HEK293 (cell line): ENCODE measurements around the gene CYP24A1.
A peak's percentile ranks its signal among the peaks of the same experiment; 100 is the strongest.

Experiments used
- MEIS1 ChIP-seq: sonication (generic); formaldehyde crosslinking; IDR thresholded peaks from 2 replicates; pipeline ENCODE4 v1.8.1; 2022; ENCODE audit warnings: missing genetic modification reagents, mild to moderate bottlenecking, borderline replicate concordance
- PRDM1 ChIP-seq: fragments of 450-650 bp; formaldehyde crosslinking; IDR thresholded peaks from 2 replicates; pipeline ENCODE4; 2016; ENCODE audit warnings: missing biosample characterization, missing genetic modification characterization
- RBAK ChIP-seq: fragments of 450-650 bp; formaldehyde crosslinking; IDR thresholded peaks from 2 replicates; pipeline ENCODE4 v1.5.1; 2016; ENCODE audit warnings: missing biosample characterization, missing genetic modification characterization
- SETDB1 ChIP-seq: IDR thresholded peaks from one replicate; pipeline ENCODE4 v1.6.1; 2017; ENCODE audit warnings: mild to moderate bottlenecking, low read length, moderate library complexity, mixed read lengths; ENCODE audit not compliant: insufficient read length
- SP3 ChIP-seq: fragments of 450-650 bp; formaldehyde crosslinking; IDR thresholded peaks from 2 replicates; pipeline ENCODE4 v1.5.1; 2016; ENCODE audit warnings: missing biosample characterization, missing genetic modification characterization
- TRIM28 ChIP-seq: IDR thresholded peaks from 2 replicates; pipeline ENCODE4 v1.6.1; 2011; ENCODE audit warnings: low read length, control low read depth, borderline replicate concordance
- ZBTB8A ChIP-seq: fragments of 450-650 bp; formaldehyde crosslinking; IDR thresholded peaks from 2 replicates; pipeline ENCODE4 v1.5.1; 2016; ENCODE audit warnings: missing biosample characterization, missing genetic modification characterization
- ZFP41 ChIP-seq: fragments of 450-650 bp; formaldehyde crosslinking; IDR thresholded peaks from 2 replicates; pipeline ENCODE4 v1.5.1; 2016; ENCODE audit warnings: missing biosample characterization, missing genetic modification characterization, borderline replicate concordance
- ZNF155 ChIP-seq: fragments of 450-650 bp; formaldehyde crosslinking; IDR thresholded peaks from 2 replicates; pipeline ENCODE4 v1.5.1; 2016; ENCODE audit warnings: missing biosample characterization, missing genetic modification characterization
- ZNF175 ChIP-seq: fragments of 450-650 bp; formaldehyde crosslinking; IDR thresholded peaks from 2 replicates; pipeline ENCODE4 v1.5.1; 2016; ENCODE audit warnings: missing biosample characterization, missing genetic modification characterization
- ZNF2 ChIP-seq: fragments of 450-650 bp; formaldehyde crosslinking; IDR thresholded peaks from 2 replicates; pipeline ENCODE4 v1.5.1; 2016; ENCODE audit warnings: missing biosample characterization, missing genetic modification characterization
- ZNF274 ChIP-seq, 2 experiments: fragments of 200-500 bp in 1 of 2; fragments of 450-650 bp in 1 of 2; sonication (Bioruptor generic) in 1 of 2; formaldehyde crosslinking in 1 of 2; IDR thresholded peaks; 2 replicates each; pipeline versions ENCODE4 v1.5.1 to v1.6.1; 2014 to 2016; ENCODE audit warnings: borderline replicate concordance in 1 of 2, inconsistent platforms in 1 of 2, low read length in 1 of 2, missing biosample characterization in 1 of 2, missing genetic modification characterization in 1 of 2
- ZNF324 ChIP-seq: fragments of 450-650 bp; formaldehyde crosslinking; IDR thresholded peaks from 2 replicates; pipeline ENCODE4 v1.5.1; 2016; ENCODE audit warnings: missing biosample characterization, missing genetic modification characterization
- ZNF404 ChIP-seq: fragments of 450-650 bp; formaldehyde crosslinking; IDR thresholded peaks from 2 replicates; pipeline ENCODE4 v1.5.1; 2017; ENCODE audit warnings: missing biosample characterization, missing genetic modification characterization
- ZNF510 ChIP-seq: fragments of 450-650 bp; formaldehyde crosslinking; IDR thresholded peaks from 2 replicates; pipeline ENCODE4 v1.5.1; 2018; ENCODE audit warnings: mild to moderate bottlenecking, missing genetic modification characterization, missing biosample characterization; ENCODE audit not compliant: insufficient replicate concordance
- ZNF555 ChIP-seq: fragments of 450-650 bp; formaldehyde crosslinking; conservative IDR thresholded peaks from 2 replicates; pipeline ENCODE4 v1.5.1; 2017; ENCODE audit warnings: missing biosample characterization, mild to moderate bottlenecking, missing genetic modification characterization, inconsistent platforms
- ZNF626 ChIP-seq: fragments of 450-650 bp; sonication (Bioruptor Pico); formaldehyde crosslinking; IDR thresholded peaks from 2 replicates; pipeline ENCODE4 v1.5.1; 2018; ENCODE audit warnings: missing biosample characterization, missing genetic modification characterization, inconsistent platforms
- ZNF654 ChIP-seq: fragments of 450-650 bp; formaldehyde crosslinking; IDR thresholded peaks from 2 replicates; pipeline ENCODE4 v1.5.1; 2016; ENCODE audit warnings: low read depth, missing biosample characterization, missing genetic modification characterization
- ZNF747 ChIP-seq: fragments of 450-650 bp; formaldehyde crosslinking; IDR thresholded peaks from 2 replicates; pipeline ENCODE4 v1.5.1; 2016; ENCODE audit warnings: missing biosample characterization, missing genetic modification characterization
- ZSCAN23 ChIP-seq: fragments of 450-650 bp; formaldehyde crosslinking; IDR thresholded peaks from 2 replicates; pipeline ENCODE4 v1.5.1; 2016; ENCODE audit warnings: missing biosample characterization, missing genetic modification characterization
- TF ChIP-seq, protein P1 (sequence below): fragments of 450-650 bp; formaldehyde crosslinking; IDR thresholded peaks from 2 replicates; pipeline ENCODE4 v1.5.1; 2016; ENCODE audit warnings: missing biosample characterization, missing genetic modification characterization
- TF ChIP-seq, protein P2 (sequence below): fragments of 450-650 bp; formaldehyde crosslinking; IDR thresholded peaks from 2 replicates; pipeline ENCODE4 v1.5.1; 2016; ENCODE audit warnings: missing biosample characterization, missing genetic modification characterization
- TF ChIP-seq, protein P3 (sequence below): fragments of 450-650 bp; formaldehyde crosslinking; IDR thresholded peaks from 2 replicates; pipeline ENCODE4 v1.5.1; 2016; ENCODE audit warnings: missing biosample characterization, missing genetic modification characterization
- TF ChIP-seq, protein P4 (sequence below): fragments of 450-650 bp; formaldehyde crosslinking; IDR thresholded peaks from 2 replicates; pipeline ENCODE4 v1.5.1; 2016; ENCODE audit warnings: missing biosample characterization, missing genetic modification characterization
- TF ChIP-seq, protein P5 (sequence below): fragments of 450-650 bp; formaldehyde crosslinking; IDR thresholded peaks from 2 replicates; pipeline ENCODE4 v1.5.1; 2016; ENCODE audit warnings: missing biosample characterization, missing genetic modification characterization, low read depth
- TF ChIP-seq, protein P6 (sequence below): fragments of 450-650 bp; formaldehyde crosslinking; IDR thresholded peaks from 2 replicates; pipeline ENCODE4 v1.5.1; 2016; ENCODE audit warnings: missing biosample characterization, missing genetic modification characterization

CYP24A1 gene

DNA sequence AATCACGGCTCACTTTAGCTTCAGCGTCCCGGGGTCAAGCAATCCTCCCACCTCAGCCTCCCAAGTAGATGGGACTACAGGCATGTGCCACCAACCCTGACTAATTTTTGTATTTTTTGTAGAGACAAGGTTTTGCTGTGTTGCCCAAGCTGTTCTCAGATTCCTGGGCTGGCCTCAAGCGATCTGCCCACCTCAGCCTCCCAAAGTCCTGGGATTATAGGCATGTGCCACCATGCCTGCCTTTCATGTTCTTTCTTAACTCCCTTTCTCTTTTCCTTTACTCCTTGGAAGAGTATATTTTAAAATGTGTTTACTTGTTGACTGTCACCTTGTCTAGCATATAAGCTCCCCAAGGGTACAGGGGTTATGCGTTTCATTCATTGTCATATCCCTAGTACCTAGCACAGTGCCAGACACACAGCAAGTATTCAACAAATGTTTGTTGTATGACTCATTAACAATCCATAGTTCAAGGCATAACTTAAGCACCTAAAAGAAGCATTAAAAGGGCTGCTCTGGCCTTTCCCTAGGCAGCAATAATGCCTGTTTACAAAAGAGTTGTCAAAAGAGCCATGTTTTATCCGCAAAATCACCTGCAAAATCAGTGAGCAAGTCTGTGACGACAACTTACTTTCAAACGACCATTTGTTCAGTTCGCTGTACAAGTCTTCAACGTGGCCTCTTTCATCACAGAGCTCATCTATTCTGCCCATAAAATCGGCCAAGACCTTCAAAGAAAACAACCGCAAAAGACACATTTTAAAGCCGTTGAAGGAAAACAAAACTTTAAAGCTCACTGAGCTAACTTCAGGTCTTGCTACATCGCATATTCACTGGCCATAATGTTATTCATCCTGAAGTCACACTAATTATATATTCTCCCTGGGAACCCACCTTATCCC, 4.6 kb downstream of the CYP24A1 start (continued):
- no peak for TF ChIP-seq ZNF555
- TF ChIP-seq ZNF274 (IDR thresholded peaks at IDR 0.05; ENCODE audit: low read length), result no peak
- no peak for TF ChIP-seq ZNF274 (tag by site-specific recombination; IDR thresholded peaks at IDR 0.05; ENCODE audit: borderline replicate concordance)
- no peak for TF ChIP-seq RBAK (tag by site-specific recombination)
- TF ChIP-seq ZNF175 (tag by site-specific recombination), result no peak
- TF ChIP-seq ZNF626 (tag by site-specific recombination), result no peak
- no peak for TF ChIP-seq ZNF2 (tag by site-specific recombination)
- no peak for TF ChIP-seq ZNF155 (tag by site-specific recombination)
- no peak for TF ChIP-seq ZNF747 (tag by site-specific recombination)
- TF ChIP-seq SETDB1, result no peak
- TF ChIP-seq TRIM28, result no peak
- no peak for TF ChIP-seq ZNF510 (tag by site-specific recombination)
- no peak for TF ChIP-seq ZSCAN23 (tag by site-specific recombination)
- TF ChIP-seq, protein P1, sequence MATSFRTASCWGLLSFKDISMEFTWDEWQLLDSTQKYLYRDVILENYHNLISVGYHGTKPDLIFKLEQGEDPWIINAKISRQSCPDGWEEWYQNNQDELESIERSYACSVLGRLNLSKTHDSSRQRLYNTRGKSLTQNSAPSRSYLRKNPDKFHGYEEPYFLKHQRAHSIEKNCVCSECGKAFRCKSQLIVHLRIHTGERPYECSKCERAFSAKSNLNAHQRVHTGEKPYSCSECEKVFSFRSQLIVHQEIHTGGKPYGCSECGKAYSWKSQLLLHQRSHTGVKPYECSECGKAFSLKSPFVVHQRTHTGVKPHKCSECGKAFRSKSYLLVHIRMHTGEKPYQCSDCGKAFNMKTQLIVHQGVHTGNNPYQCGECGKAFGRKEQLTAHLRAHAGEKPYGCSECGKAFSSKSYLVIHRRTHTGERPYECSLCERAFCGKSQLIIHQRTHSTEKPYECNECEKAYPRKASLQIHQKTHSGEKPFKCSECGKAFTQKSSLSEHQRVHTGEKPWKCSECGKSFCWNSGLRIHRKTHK (tag by site-specific recombination), result no peak
- TF ChIP-seq, protein P2, sequence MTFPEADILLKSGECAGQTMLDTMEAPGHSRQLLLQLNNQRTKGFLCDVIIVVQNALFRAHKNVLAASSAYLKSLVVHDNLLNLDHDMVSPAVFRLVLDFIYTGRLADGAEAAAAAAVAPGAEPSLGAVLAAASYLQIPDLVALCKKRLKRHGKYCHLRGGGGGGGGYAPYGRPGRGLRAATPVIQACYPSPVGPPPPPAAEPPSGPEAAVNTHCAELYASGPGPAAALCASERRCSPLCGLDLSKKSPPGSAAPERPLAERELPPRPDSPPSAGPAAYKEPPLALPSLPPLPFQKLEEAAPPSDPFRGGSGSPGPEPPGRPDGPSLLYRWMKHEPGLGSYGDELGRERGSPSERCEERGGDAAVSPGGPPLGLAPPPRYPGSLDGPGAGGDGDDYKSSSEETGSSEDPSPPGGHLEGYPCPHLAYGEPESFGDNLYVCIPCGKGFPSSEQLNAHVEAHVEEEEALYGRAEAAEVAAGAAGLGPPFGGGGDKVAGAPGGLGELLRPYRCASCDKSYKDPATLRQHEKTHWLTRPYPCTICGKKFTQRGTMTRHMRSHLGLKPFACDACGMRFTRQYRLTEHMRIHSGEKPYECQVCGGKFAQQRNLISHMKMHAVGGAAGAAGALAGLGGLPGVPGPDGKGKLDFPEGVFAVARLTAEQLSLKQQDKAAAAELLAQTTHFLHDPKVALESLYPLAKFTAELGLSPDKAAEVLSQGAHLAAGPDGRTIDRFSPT, result no peak
- no peak for TF ChIP-seq MEIS1 (CRISPR knock-in tag)
- TF ChIP-seq ZBTB8A, result no peak
- no peak for TF ChIP-seq ZNF324 (tag by site-specific recombination)
- no peak for TF ChIP-seq ZNF404
- TF ChIP-seq, protein P3, sequence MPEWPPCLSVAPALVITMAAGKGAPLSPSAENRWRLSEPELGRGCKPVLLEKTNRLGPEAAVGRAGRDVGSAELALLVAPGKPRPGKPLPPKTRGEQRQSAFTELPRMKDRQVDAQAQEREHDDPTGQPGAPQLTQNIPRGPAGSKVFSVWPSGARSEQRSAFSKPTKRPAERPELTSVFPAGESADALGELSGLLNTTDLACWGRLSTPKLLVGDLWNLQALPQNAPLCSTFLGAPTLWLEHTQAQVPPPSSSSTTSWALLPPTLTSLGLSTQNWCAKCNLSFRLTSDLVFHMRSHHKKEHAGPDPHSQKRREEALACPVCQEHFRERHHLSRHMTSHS (tag by site-specific recombination), result no peak
- TF ChIP-seq, protein P4, sequence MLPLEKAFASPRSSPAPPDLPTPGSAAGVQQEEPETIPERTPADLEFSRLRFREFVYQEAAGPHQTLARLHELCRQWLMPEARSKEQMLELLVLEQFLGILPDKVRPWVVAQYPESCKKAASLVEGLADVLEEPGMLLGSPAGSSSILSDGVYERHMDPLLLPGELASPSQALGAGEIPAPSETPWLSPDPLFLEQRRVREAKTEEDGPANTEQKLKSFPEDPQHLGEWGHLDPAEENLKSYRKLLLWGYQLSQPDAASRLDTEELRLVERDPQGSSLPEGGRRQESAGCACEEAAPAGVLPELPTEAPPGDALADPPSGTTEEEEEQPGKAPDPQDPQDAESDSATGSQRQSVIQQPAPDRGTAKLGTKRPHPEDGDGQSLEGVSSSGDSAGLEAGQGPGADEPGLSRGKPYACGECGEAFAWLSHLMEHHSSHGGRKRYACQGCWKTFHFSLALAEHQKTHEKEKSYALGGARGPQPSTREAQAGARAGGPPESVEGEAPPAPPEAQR, result no peak
- 0 out of 2 replicates have a peak, but pooled peaks have one; percentile 5 for TF ChIP-seq ZNF654 (tag by site-specific recombination)
- TF ChIP-seq, protein P5, sequence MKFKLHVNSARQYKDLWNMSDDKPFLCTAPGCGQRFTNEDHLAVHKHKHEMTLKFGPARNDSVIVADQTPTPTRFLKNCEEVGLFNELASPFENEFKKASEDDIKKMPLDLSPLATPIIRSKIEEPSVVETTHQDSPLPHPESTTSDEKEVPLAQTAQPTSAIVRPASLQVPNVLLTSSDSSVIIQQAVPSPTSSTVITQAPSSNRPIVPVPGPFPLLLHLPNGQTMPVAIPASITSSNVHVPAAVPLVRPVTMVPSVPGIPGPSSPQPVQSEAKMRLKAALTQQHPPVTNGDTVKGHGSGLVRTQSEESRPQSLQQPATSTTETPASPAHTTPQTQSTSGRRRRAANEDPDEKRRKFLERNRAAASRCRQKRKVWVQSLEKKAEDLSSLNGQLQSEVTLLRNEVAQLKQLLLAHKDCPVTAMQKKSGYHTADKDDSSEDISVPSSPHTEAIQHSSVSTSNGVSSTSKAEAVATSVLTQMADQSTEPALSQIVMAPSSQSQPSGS (tag by site-specific recombination), result no peak
- TF ChIP-seq, protein P6, sequence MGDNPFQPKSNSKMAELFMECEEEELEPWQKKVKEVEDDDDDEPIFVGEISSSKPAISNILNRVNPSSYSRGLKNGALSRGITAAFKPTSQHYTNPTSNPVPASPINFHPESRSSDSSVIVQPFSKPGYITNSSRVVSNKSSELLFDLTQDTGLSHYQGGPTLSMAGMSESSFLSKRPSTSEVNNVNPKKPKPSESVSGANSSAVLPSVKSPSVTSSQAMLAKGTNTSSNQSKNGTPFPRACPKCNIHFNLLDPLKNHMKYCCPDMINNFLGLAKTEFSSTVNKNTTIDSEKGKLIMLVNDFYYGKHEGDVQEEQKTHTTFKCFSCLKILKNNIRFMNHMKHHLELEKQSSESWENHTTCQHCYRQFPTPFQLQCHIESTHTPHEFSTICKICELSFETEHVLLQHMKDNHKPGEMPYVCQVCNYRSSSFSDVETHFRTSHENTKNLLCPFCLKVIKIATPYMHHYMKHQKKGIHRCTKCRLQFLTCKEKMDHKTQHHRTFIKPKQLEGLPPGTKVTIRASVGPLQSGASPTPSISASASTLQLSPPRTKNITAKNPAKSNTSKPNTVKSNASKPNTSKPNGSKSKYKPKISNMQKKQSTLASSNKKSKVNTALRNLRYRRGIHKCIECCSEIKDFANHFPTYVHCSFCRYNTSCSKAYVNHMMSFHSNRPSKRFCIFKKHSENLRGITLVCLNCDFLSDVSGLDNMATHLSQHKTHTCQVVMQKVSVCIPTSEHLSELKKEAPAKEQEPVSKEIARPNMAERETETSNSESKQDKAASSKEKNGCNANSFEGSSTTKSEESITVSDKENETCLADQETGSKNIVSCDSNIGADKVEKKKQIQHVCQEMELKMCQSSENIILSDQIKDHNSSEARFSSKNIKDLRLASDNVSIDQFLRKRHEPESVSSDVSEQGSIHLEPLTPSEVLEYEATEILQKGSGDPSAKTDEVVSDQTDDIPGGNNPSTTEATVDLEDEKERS (tag by site-specific recombination), result no peak
- TF ChIP-seq ZFP41, result no peak
- no peak for TF ChIP-seq SP3 (tag by site-specific recombination)
- no peak for TF ChIP-seq PRDM1
